ENCODE data around the gene BCL11B. TPM values are rescaled to one million over a fixed set of nuclear protein-coding genes. Genes with fewer than 3 reads are reported as not detected.

BCL11B gene
- total and polyA plus RNA-seq, 2 donors (not counting 1 experiment from before 2014, with no cell fraction given): 0.33 to 0.42 TPM

- no peaks in the 10 kb centered on the region for H3K36me3 ChIP-seq (replicated peaks in 1 of 2; ENCODE audit: control extremely low read depth in 1 of 2, control insufficient read depth in 1 of 2, extremely low read depth in 1 of 2, insufficient read depth in 2 of 2, low read length in 1 of 2)
- H3K9ac ChIP-seq (ENCODE audit: low read length): no peak overlapping the region
- Mint-ChIP-seq H3K4me1 (peaks cover 31% of the 10 kb centered on the region), H3K27me3 (peaks cover 68% of the 10 kb centered on the region), H3K27ac (no peak overlapping the region), H3K9me3 (ENCODE audit: insufficient read depth) (no peaks in the 10 kb centered on the region), H3K4me3 (no peak overlapping the region)
- no peaks in the 10 kb centered on the region for H4K20me1 ChIP-seq (ENCODE audit: control insufficient read depth, insufficient read depth, low read length, poor library complexity, severe bottlenecking)
- WGBS (ENCODE audit: insufficient coverage): 12% methylated on average over 5 of the region's 19 CpGs
- H3K79me2 ChIP-seq (ENCODE audit: control insufficient read depth, insufficient read depth, low read length): no peaks in the 10 kb centered on the region
- no peak for TF ChIP-seq EZH2 (IDR thresholded peaks at IDR 0.05; ENCODE audit: borderline replicate concordance, insufficient read depth, low read depth, low read length, poor library complexity, severe bottlenecking)
- H3K27ac ChIP-seq (ENCODE audit: low read length in 2 of 2): no peak overlapping the region
- H3K4me1 ChIP-seq (ENCODE audit: control insufficient read depth in 2 of 2, insufficient read depth in 2 of 2, low read length in 2 of 2): peaks cover 36% of the 10 kb centered on the region in 2 donors
- ChIA-PET CTCF (no interaction called here), POLR2A (no interaction called here)
- no peak overlapping the region for H3K4me2 ChIP-seq (replicated peaks; ENCODE audit: low read depth, low read length, poor library complexity, severe bottlenecking)
- H2AFZ ChIP-seq (ENCODE audit: insufficient read depth, low read depth, low read length, poor library complexity, severe bottlenecking): no peak overlapping the region
- no peak for DNase-seq
- H3K9me3 ChIP-seq (ENCODE audit: control extremely low read depth in 1 of 3, control insufficient read depth in 2 of 3, insufficient read depth in 1 of 3, low read length in 2 of 3): peaks cover 0 to 19% (median 2%) of the 10 kb centered on the region in 3 donors
- H3K4me3 ChIP-seq (ENCODE audit: control extremely low read depth in 1 of 5, extremely low read depth in 1 of 5, insufficient read depth in 1 of 5, low read depth in 2 of 5, low read length in 4 of 5): no peak overlapping the region
- H3K27me3 ChIP-seq (replicated peaks in 1 of 4; ENCODE audit: control extremely low read depth in 1 of 4, control insufficient read depth in 3 of 4, insufficient read depth in 4 of 4, low read length in 3 of 4): peaks cover 0 to 73% (median 29%) of the 10 kb centered on the region in 4 experiments
- intact Hi-C loops (cut with micrococcal nuclease): no loop called here
- no peak for ATAC-seq (ENCODE audit: low read depth)
These were observed 2.9 kb downstream of the BCL11B start for GRCh38 chr14:99268810-99269707.

- ATAC-seq (ENCODE audit: low read depth): no peak
- H3K79me2 ChIP-seq (ENCODE audit: control insufficient read depth, insufficient read depth, low read length): no peaks in the 10 kb centered on the region
- no peaks in the 10 kb centered on the region for H4K20me1 ChIP-seq (ENCODE audit: control insufficient read depth, insufficient read depth, low read length, poor library complexity, severe bottlenecking)
- H3K27ac Mint-ChIP-seq: no peak overlapping the region
- POLR2A ChIA-PET: no interaction called here
- H3K27me3 ChIP-seq (replicated peaks in 1 of 4; ENCODE audit: control extremely low read depth in 1 of 4, control insufficient read depth in 3 of 4, insufficient read depth in 4 of 4, low read length in 3 of 4): peaks cover 0 to 73% (median 26%) of the 10 kb centered on the region in 4 experiments
- peaks cover 0 to 13% (median 2%) of the 10 kb centered on the region in 3 donors for H3K9me3 ChIP-seq (ENCODE audit: control extremely low read depth in 1 of 3, control insufficient read depth in 2 of 3, insufficient read depth in 1 of 3, low read length in 2 of 3)
- CTCF ChIA-PET: no interaction called here
- DNase-seq: no peak
- H2AFZ ChIP-seq (ENCODE audit: insufficient read depth, low read depth, low read length, poor library complexity, severe bottlenecking): no peak overlapping the region
- intact Hi-C loops (cut with micrococcal nuclease): no loop called here
- H3K4me1 Mint-ChIP-seq: peaks cover 29% of the 10 kb centered on the region
- peaks cover 27 to 28% of the 10 kb centered on the region in 2 donors for H3K4me1 ChIP-seq (ENCODE audit: control insufficient read depth in 2 of 2, insufficient read depth in 2 of 2, low read length in 2 of 2)
- peaks cover 72% of the 10 kb centered on the region for H3K27me3 Mint-ChIP-seq
- no peak overlapping the region for H3K4me3 Mint-ChIP-seq
- TF ChIP-seq EZH2 (IDR thresholded peaks at IDR 0.05; ENCODE audit: borderline replicate concordance, insufficient read depth, low read depth, low read length, poor library complexity, severe bottlenecking) (no peak), CTCF (IDR thresholded peaks at IDR 0.05) (no peak)
- WGBS (ENCODE audit: insufficient coverage): 41% methylated on average over 10 of the region's 16 CpGs
- no peak overlapping the region for H3K9ac ChIP-seq (ENCODE audit: low read length)
- H3K27ac ChIP-seq (ENCODE audit: low read length in 2 of 2): no peak overlapping the region
- H3K4me2 ChIP-seq (replicated peaks; ENCODE audit: low read depth, low read length, poor library complexity, severe bottlenecking): no peak overlapping the region
- no peak overlapping the region for H3K4me3 ChIP-seq (ENCODE audit: control extremely low read depth in 1 of 5, extremely low read depth in 1 of 5, insufficient read depth in 1 of 5, low read depth in 2 of 5, low read length in 4 of 5)
- H3K36me3 ChIP-seq (replicated peaks in 1 of 2; ENCODE audit: control extremely low read depth in 1 of 2, control insufficient read depth in 1 of 2, extremely low read depth in 1 of 2, insufficient read depth in 2 of 2, low read length in 1 of 2): no peaks in the 10 kb centered on the region
- no peaks in the 10 kb centered on the region for H3K9me3 Mint-ChIP-seq (ENCODE audit: insufficient read depth)
These were observed 3.9 kb downstream of the BCL11B start for GRCh38 chr14:99267837-99268781.
